Astrocyte of the spinal cord (primary cell): ENCODE data around the gene ERO1A.

Source experiments
- DNase-seq: peaks from one replicate; pipeline ENCODE4 v3.0.0; 2011; ENCODE audit warnings: low read depth, low spot score
- H3K4me3 ChIP-seq: 2 replicates; pipeline ENCODE4 v1.5.1; 2011; ENCODE audit warnings: low read depth, mild to moderate bottlenecking, low read length, moderate library complexity
- in situ Hi-C: cut with HindIII; loops from 2 replicates; pipeline ENCODE4 v1.10.0; 2017; ENCODE audit warnings: low sequenced_read_pairs
- TF ChIP-seq, protein P1 (sequence below): IDR thresholded peaks from 2 replicates; pipeline ENCODE4 v1.5.1; 2012; ENCODE audit warnings: low read depth, mild to moderate bottlenecking, low read length, inconsistent platforms

Gene ERO1A, protein sequence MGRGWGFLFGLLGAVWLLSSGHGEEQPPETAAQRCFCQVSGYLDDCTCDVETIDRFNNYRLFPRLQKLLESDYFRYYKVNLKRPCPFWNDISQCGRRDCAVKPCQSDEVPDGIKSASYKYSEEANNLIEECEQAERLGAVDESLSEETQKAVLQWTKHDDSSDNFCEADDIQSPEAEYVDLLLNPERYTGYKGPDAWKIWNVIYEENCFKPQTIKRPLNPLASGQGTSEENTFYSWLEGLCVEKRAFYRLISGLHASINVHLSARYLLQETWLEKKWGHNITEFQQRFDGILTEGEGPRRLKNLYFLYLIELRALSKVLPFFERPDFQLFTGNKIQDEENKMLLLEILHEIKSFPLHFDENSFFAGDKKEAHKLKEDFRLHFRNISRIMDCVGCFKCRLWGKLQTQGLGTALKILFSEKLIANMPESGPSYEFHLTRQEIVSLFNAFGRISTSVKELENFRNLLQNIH

DNA sequence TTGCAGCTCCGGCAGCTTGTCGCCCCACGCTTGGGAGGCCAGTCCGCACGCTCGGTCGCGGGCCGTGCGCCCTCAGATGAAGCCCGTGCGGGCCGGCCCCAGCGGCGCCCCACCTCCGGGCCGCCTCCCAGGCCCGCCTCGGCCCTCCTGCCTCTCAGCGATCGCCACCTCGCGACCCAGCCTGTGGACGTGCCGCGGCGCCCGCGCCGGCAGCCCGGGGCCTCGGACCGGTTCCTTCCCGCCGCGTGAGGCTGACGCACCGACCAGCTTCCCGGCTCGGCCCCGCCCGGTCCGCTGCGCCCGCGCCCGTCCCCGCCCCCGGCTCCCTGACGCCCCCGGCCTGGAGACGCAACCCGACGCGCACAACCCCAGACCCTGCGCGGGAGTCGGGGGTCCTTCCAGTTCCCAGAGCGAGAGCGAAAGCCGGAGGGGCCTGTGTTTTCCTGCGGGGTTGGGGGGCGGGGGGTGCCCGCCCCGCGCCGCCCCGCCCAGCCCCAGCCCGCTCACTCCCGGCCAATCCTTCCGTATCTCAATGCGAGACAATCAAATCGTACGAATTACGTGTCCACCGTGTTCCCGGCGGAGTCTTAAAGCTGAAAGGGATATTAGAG lies at the start of gene ERO1A:
Gene ERO1A, minus strand, starts transcription at position 78 of the 611 bp plus-strand sequence. Its CDS starts 77 bp downstream, at position 1.
- TF ChIP-seq, protein P1, sequence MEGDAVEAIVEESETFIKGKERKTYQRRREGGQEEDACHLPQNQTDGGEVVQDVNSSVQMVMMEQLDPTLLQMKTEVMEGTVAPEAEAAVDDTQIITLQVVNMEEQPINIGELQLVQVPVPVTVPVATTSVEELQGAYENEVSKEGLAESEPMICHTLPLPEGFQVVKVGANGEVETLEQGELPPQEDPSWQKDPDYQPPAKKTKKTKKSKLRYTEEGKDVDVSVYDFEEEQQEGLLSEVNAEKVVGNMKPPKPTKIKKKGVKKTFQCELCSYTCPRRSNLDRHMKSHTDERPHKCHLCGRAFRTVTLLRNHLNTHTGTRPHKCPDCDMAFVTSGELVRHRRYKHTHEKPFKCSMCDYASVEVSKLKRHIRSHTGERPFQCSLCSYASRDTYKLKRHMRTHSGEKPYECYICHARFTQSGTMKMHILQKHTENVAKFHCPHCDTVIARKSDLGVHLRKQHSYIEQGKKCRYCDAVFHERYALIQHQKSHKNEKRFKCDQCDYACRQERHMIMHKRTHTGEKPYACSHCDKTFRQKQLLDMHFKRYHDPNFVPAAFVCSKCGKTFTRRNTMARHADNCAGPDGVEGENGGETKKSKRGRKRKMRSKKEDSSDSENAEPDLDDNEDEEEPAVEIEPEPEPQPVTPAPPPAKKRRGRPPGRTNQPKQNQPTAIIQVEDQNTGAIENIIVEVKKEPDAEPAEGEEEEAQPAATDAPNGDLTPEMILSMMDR, result no peak
- in situ Hi-C loops, result no loop called here
- peak; percentile 88 for DNase-seq
- H3K4me3 ChIP-seq, result peak within 1 kb of the TSS; percentile 87

DNA sequence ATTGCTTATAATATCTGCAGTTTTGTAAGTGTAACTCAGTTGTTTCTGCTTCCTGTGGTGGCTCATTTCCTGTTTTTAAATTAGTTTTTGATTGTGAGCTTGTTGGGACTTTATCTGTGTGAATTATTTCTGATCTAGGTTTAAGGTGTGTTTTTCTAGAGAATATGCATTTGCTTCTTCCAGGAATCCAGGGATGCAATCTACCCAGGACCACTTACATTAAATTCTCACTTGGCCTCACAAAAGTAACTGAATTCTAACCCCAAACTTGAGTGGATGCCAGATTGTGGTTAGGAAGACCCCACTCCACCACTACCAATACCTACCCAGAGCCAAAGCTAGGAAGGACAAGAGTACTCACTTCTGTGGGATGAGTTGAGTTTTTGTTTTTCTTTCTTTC lies 46.5 kb upstream of the ERO1A start:
- no peak overlapping the region for H3K4me3 ChIP-seq

GRCh38 chr14:52740751-52741150 lies 45.4 kb upstream of the ERO1A start:
- no peak for DNase-seq
- H3K4me3 ChIP-seq, result no peak overlapping the region
- in situ Hi-C loops, result no loop called here
- TF ChIP-seq, protein P1, result no peak

More for the DNA sequence above, 46.5 kb upstream of the ERO1A start:
- in situ Hi-C loops, result no loop called here
- DNase-seq, result no peak
- TF ChIP-seq, protein P1, result no peak

- in situ Hi-C loops, result no loop called here
- no peak overlapping the region for H3K4me3 ChIP-seq
- TF ChIP-seq, protein P1, result no peak
- no peak for DNase-seq
These were observed 43.1 kb upstream of the ERO1A start for GRCh38 chr14:52738409-52738808.

DNA sequence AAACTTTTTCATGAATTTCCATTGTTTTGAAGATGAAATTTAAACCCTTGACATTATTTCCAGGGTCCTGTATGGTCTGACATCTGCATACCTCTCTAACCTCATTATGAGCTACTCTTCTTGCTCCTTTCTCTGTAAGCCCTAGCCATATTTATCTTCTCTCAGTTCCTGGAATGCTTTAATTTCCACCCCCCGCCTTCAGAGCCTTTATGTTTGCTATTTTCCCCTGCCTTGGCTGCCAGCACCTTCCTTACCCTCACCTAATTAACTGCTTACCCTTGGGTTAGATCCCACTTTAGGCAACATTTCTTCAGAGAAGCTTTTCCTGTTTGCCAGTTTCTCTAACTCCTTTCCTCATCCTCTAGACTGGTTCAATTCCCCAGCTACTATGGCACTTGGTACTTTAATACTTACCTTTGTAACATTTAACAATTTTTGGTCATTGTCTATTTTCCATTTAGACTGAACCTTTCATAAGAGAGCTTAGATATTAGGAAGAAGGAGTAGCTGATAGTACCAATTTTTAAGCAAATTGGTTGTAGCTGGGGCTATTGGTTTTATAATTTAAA lies 40.6 kb upstream of the ERO1A start:
- in situ Hi-C loops, result no loop called here

DNA sequence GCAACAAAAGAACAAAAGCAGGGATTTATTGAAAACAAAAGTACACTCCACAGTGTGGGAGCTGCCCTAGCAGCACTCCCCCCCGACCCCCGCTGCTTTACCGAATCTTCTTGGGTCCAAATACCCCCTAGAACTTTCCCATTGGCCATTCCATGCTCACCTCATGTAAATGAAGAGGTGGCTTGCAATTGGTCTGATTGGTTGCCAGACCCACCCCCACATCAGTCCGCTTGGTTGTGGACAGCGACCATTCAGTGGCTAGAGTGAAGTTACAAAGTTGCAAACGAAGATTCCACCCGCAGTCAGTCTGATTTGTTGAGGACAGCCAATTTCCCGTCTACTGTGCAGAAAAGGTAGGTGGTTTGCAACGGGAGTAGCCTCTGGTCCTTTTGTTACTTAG lies 38.5 kb upstream of the ERO1A start:
- in situ Hi-C loops, result no loop called here
- no peak for DNase-seq
- TF ChIP-seq, protein P1, result no peak
- no peak overlapping the region for H3K4me3 ChIP-seq

More for the DNA sequence above, 40.6 kb upstream of the ERO1A start:
- DNase-seq, result peak; percentile 7
- H3K4me3 ChIP-seq, result no peak overlapping the region
- TF ChIP-seq, protein P1, result no peak
